ENCODE data around the gene KLF11.
A peak's percentile ranks its signal among the peaks of the same experiment; 100 is the strongest.

DNA sequence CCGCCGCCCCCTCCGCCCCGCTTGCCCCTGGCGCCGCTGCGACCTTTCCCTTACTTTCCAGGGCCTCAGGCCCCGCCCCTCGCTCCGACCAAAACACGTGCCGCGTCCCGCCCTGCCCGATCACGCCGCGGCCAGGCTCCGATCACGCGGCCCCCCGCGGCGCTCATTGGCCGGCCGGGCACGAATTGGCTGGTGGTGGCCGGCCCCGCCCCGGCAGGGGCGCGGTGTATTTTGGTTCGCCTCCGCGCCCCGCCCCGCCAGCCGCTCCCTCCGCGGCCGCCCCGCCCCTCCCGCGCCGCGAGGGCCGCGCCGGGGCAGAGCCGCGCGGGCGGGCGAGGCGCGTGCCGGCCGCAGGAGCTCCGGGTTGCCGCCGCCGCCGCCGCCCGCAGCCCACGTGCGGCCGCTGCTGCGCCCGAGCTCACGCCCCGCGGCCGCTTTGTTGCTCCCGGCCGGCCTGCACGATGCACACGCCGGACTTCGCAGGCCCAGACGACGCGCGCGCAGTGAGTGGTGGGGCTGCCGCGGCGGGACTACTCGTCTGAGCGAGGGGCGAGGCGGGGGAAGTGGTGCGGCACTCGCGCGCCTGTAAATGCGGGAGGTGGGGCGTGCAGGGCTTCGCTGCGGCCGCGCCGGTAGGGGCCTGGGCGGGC, at the start of gene KLF11:
- no peak for TF ChIP-seq CTCF (IDR thresholded peaks at IDR 0.05 in 8 of 11, conservative IDR thresholded peaks at IDR 0.05 in 3 of 11)
- peak in 2 of 3 donors; percentile 59 to 82 for TF ChIP-seq POLR2AphosphoS5 (IDR thresholded peaks at IDR 0.05)
